WI38 (cell line): ENCODE data around the gene OR4N5.

Experiments
- H3K4me3 ChIP-seq: 2 replicates; pipeline ENCODE4 v1.5.1; 2011; ENCODE audit warnings: low read depth, mild to moderate bottlenecking, control low read depth, low read length
- TF ChIP-seq, protein P1 (sequence below): IDR thresholded peaks from 2 replicates; pipeline ENCODE4 v1.5.1; 2012; ENCODE audit warnings: low read depth, mild to moderate bottlenecking, control low read depth, low read length

Gene OR4N5

DNA sequence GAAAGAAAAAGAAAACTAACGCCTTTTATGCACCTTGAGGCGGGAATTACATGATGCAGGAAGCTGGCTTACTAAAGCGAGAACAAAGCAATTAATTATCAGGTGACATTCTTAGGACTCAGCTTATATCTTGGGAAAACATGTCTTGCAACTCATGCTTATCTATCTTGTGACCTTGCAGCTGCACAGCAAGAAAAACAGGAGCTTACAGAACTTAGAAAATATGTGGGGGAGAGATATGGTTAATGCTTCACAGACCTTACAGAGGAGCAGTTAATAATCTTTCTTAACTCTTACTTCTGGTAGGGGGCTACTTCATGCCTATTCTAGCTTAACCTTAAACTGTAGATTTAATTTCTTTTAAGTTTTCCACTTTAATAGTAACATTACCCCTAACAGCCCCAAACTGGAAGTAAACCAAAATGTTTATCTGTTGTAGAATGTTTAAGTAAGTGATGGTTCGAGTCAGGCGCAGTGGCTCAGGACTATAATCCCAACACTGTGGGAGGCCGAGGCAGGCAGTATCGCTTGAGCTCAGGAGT, 38.9 kb downstream of the OR4N5 start:
- TF ChIP-seq, protein P1, sequence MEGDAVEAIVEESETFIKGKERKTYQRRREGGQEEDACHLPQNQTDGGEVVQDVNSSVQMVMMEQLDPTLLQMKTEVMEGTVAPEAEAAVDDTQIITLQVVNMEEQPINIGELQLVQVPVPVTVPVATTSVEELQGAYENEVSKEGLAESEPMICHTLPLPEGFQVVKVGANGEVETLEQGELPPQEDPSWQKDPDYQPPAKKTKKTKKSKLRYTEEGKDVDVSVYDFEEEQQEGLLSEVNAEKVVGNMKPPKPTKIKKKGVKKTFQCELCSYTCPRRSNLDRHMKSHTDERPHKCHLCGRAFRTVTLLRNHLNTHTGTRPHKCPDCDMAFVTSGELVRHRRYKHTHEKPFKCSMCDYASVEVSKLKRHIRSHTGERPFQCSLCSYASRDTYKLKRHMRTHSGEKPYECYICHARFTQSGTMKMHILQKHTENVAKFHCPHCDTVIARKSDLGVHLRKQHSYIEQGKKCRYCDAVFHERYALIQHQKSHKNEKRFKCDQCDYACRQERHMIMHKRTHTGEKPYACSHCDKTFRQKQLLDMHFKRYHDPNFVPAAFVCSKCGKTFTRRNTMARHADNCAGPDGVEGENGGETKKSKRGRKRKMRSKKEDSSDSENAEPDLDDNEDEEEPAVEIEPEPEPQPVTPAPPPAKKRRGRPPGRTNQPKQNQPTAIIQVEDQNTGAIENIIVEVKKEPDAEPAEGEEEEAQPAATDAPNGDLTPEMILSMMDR, result no peak
- no peak overlapping the region for H3K4me3 ChIP-seq

DNA sequence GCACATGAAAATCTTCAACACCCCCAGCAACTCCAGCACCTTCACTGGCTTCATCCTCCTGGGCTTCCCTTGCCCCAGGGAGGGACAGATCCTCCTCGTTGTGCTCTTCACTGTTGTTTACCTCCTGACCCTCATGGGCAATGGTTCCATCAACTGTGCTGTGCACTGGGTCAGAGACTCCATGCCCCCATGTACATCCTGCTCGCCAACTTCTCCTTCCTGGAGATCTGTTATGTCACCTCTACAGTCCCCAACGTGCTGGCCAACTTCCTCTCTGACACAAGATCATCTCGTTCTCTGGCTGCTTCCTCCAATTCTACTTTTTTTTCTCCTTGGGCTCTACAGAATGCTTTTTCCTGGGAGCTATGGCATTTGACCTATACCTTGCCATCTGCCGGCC, 40.6 kb downstream of the OR4N5 start:
- H3K4me3 ChIP-seq, result no peak overlapping the region
- TF ChIP-seq, protein P1, result no peak

DNA sequence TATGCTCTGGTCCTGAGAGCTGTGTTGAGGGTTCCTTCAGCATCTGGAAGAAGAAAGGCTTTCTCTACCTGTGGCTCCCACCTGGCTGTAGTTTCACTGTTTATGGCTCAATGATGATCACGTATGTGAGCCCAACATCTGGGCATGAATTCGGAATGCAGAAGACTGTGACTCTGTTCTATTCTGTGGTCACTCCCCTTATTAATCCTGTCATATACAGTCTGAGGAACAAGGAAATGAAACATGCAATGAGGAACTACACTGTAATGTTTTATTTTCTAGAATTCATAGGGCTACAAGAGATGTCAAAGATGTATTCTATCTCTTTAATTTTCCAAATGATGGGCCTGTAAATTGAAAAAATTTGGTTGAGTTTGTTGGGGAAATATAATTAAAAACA, 41.3 kb downstream of the OR4N5 start:
- TF ChIP-seq, protein P1, result no peak
- no peak overlapping the region for H3K4me3 ChIP-seq

DNA sequence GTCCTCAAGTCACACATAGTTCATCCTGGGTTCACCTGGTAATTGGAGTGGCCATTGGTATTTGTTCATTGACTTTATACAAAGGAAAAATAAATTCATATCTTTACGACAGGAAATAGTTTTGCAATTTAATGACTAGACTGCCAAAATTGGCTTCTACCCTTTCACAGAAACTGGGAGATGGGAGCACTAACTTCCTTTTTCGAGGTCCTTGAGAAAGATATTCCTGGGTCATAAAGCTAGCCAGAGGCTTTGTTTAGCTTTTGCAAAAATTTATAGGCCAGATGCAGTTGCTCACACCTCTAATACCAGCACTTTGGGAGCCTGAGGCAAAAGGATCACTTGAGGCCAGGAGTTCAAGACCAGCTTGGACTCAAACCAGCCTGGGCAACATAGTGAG, 41.9 kb downstream of the OR4N5 start:
- TF ChIP-seq, protein P1, result no peak
- no peak overlapping the region for H3K4me3 ChIP-seq

DNA sequence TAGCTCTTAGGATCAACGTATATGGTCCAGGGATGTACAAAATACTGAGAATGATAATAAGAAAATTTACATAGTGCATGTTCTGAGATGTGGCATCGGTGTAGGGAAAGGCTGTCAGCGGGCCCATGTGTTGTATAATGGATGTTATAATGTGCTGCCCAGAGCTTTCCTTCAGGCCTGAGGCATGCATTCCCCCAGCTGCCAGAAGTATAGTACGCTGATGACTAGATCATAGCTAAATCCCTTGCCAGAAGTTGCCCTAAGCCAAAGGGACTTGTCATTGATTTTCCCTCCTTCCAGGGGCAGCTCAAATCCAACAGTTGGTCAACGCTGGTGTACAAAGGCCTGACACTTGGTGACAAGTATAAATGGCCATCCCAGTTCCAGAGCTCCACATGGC, 45.6 kb downstream of the OR4N5 start:
- H3K4me3 ChIP-seq, result no peak overlapping the region
- TF ChIP-seq, protein P1, result no peak

DNA sequence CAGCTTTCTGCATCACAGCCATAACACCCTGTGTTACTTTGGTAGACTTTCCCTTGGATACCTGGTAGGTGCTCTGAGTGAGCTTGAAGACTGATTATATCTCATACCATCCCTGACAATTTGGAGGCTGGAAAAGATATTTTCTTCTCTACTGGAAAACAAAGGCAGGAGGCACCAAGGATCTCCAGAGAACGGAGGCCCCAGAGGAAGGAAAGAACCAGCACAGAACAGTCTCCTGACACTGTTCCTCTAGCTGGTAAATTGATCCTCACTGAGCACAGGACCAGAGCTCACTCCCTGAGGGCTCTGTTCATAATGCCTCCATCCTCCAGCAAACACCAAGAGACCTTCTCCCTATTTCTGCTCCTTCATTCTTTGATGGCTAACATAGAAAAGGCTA, 52.0 kb downstream of the OR4N5 start, which contains the start of gene OR11G2:
Gene OR11G2 (plus strand): TSS at position 301 of the 400 bp plus-strand sequence. CDS start 6,542 bp downstream, outside the sequence.
- no peak within 1 kb of the TSS for H3K4me3 ChIP-seq
- TF ChIP-seq, protein P1, result no peak

DNA sequence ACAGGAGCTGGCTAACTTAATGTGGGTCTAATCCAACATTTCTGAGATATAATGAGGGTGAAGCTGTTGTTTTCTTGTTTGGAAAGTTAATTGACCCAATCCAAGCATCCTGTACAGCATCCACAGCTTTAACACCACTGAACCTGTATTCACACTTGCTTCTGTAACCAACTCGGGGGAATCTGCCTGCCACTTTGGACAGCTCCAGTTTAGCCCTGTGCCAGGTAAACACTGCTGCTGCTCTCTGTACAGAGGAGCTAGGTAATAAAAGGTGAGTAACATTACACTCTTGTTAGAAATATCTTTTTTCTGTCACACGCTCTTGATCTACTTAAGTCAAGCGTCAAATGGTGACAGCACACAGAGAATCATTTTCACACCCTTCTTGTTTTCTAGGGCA, 52.8 kb downstream of the OR4N5 start:
- TF ChIP-seq, protein P1, result no peak

More for the DNA sequence above, 52.8 kb downstream of the OR4N5 start:
- H3K4me3 ChIP-seq, result no peak overlapping the region
